Amygdala (tissue), 56 donors: Measurements from ENCODE around the gene SETDB2.
"Not testable (repeated sequence)": the region's sequence is repeated elsewhere in the genome, so short reads cannot be mapped to it uniquely, and the experiment has no call there.

Experiments
- DNase-seq, 56 donors: peaks; one replicate each; lab custom pipeline; 2025; lab: John Stamatoyannopoulos, UW

The SETDB2 gene

GRCh38 chr13:49464085-49464484, 20.0 kb downstream of the SETDB2 start:
- no peak for DNase-seq

GRCh38 chr13:49464621-49465325, 20.7 kb downstream of the SETDB2 start:
- no peak for DNase-seq

- DNase-seq: no peak
Observed at GRCh38 chr13:49466292-49466838, 22.3 kb downstream of the SETDB2 start.

- DNase-seq: no peak
Observed at GRCh38 chr13:49472186-49472585, 28.1 kb downstream of the SETDB2 start.

- DNase-seq: no peak
Observed at GRCh38 chr13:49476529-49476928, 32.5 kb downstream of the SETDB2 start.

GRCh38 chr13:49481788-49482187, 37.7 kb downstream of the SETDB2 start:
- DNase-seq: no peak

- DNase-seq: no peak
Observed at GRCh38 chr13:49488563-49488962, 44.5 kb downstream of the SETDB2 start.

GRCh38 chr13:49494645-49495044, 50.6 kb downstream of the SETDB2 start:
- no peak for DNase-seq

GRCh38 chr13:49495783-49496762, 52.0 kb downstream of the SETDB2 start, which contains the start of gene PHF11:
TSS of gene PHF11 (plus strand) at chr13:49495953. CDS start at chr13:49496002, 49 bp downstream.
- DNase-seq: peak in 52 of 56 donors; percentile 11 to 81 (median 47)

- DNase-seq: not testable (repeated sequence)
Observed at GRCh38 chr13:49496837-49497236, 52.8 kb downstream of the SETDB2 start.

GRCh38 chr13:49497272-49497671, 53.2 kb downstream of the SETDB2 start:
- DNase-seq: no peak

GRCh38 chr13:49498206-49498605, 54.1 kb downstream of the SETDB2 start:
- DNase-seq: no peak

GRCh38 chr13:49499889-49500660, 56.0 kb downstream of the SETDB2 start:
- DNase-seq: no peak

- DNase-seq: no peak
Observed at GRCh38 chr13:49502954-49503353, 58.9 kb downstream of the SETDB2 start.

- DNase-seq: no peak
Observed at GRCh38 chr13:49503951-49504350, 59.9 kb downstream of the SETDB2 start.

GRCh38 chr13:49512578-49512977, 68.5 kb downstream of the SETDB2 start:
- no peak for DNase-seq

- DNase-seq: no peak
Observed at GRCh38 chr13:49516467-49516866, 72.4 kb downstream of the SETDB2 start.

GRCh38 chr13:49517461-49517860, 73.4 kb downstream of the SETDB2 start:
- peak in 15 of 56 donors; percentile 2 to 59 (median 22) for DNase-seq

- DNase-seq: no peak
Observed at GRCh38 chr13:49521224-49521623, 77.2 kb downstream of the SETDB2 start.
